ENCODE data around the gene FMN1.

DNA sequence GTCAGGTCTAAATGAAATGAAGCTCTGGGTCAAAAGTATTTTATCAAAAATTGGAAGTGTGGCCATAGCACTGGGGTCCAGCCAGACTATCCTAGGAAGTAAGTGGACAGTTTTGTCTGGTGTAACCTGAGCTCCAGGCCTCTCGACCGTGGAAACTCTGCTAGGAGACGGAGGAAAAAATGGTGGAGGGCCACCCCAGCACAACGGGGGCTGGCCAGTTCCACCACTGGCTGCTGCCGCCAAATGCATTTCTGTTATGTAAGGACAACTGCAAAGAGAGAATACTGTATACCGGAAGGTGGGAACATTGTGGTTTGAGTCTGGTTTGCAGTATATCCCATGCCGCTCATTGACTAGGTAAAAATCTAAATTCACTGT, 241.0 kb downstream of the FMN1 start:
- TF ChIP-seq POLR2A (IDR thresholded peaks at IDR 0.05) (no peak), EP300 (IDR thresholded peaks at IDR 0.05) (no peak), POLR2AphosphoS5 (IDR thresholded peaks at IDR 0.05) (no peak)
- TF ChIP-seq, protein P1, sequence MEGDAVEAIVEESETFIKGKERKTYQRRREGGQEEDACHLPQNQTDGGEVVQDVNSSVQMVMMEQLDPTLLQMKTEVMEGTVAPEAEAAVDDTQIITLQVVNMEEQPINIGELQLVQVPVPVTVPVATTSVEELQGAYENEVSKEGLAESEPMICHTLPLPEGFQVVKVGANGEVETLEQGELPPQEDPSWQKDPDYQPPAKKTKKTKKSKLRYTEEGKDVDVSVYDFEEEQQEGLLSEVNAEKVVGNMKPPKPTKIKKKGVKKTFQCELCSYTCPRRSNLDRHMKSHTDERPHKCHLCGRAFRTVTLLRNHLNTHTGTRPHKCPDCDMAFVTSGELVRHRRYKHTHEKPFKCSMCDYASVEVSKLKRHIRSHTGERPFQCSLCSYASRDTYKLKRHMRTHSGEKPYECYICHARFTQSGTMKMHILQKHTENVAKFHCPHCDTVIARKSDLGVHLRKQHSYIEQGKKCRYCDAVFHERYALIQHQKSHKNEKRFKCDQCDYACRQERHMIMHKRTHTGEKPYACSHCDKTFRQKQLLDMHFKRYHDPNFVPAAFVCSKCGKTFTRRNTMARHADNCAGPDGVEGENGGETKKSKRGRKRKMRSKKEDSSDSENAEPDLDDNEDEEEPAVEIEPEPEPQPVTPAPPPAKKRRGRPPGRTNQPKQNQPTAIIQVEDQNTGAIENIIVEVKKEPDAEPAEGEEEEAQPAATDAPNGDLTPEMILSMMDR (IDR thresholded peaks at IDR 0.05), result no peak

All from upper lobe of left lung (tissue), 4 donors.